ENCODE measurements around the gene CHPF. TPM values are rescaled to one million over a fixed set of nuclear protein-coding genes. Genes with fewer than 3 reads are reported as not detected.

CHPF gene
- total RNA-seq, result 27.1 TPM

DNA sequence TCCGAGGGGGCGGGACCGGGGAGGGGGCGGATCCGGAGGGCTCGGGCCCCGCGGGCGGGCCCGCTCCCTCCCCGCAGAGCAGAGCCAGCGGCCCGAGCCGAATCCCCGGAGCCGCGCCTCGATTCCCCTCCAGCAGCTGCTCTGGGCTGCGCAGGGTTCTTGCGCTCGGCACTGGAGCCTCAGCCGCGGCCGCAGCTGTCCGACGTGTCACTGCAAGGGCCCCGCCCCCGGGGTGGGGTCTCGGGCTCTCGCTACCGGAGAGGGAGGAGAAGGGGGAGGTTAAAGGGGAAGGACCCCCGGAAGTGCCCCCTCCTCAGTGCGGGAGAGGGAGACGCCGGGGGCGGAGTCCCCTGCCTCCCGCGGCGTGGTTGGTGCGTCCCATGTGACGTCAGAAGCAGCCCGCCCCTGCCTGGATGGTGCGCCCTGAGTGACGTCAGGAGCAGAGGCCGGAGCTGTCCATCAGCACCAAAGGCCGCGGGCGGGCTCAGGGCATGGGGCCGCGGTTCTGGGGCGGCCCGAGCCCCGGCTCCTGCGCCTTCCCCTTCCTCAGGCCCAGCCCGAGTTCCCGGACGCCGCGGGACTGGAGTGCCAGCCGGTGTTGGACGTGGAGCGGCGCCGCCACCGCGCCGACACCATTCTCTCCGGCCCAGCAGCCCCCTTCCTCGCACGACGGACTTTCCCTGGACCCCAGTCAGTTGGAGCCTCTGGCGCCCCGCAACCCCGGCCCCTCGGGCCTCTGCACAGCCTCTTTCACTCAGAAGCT is at the start of gene CHPF, which contains the start of gene TMEM198:
Gene CHPF (minus strand): TSS at position 214 of the 763 bp plus-strand sequence. CDS start 271 bp downstream, outside the sequence.
Gene TMEM198 (plus strand): TSS at position 433 of the 763 bp plus-strand sequence. CDS start 700 bp downstream, outside the sequence.
- ATAC-seq, result peak; percentile 92

DNA sequence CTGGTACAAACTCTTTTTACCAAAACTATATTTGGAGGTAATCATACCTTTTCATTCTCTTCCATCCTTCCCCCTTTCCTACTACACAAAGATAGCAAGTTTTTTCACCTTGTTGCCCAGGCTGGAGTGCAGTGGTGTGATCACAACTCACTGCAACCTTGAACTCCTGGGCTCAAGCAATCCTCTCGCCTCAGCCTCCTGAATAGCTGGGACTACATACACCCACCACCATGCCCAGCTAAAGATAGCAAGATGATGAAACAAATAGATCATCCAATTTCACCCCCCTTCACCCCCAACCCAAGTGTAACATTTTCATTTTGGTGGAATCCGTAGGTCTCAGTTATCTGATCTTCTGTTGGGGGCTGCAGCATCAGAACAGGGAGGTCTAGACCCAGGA is 49.5 kb upstream of the CHPF start:
- ATAC-seq, result no peak

DNA sequence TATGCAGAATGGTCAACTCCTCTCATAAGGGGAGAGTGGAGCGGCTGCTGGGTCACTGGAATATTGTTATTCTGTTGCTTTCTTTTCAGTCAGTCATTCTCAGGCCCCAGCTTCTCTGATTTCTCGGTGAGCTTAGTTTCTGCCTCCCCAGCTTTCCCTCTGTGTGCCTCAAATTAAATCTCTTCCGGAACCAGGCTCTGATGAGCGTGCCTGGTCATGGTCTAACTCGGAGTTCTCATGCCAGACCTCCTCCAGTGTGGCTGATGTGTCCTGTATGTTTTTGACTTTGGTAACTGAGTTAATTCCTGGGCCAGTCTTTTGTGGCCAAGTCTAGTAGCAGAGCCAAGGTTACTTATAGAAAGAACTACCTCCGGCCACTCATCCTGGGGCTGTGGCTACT is 49.1 kb upstream of the CHPF start:
- ATAC-seq, result no peak

DNA sequence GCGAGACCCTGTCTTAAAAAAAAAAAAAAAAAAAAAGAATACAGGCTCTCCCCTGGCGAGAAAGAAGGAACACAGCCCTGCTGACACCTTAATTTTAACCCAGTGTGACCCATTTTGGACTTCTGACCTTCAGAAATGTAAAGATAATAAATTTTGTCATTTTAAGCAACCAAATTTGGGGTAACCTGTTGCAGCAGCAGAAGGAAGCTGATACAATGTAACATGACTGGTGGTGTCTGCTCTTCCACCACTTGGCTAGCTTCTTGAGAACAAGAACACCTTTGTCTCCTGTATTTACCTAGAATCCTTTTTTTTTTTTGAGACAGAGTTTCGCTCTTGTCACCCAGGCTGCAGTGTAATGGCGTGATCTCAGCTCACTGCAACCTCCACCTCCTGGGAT is 47.5 kb upstream of the CHPF start:
- ATAC-seq, result no peak

DNA sequence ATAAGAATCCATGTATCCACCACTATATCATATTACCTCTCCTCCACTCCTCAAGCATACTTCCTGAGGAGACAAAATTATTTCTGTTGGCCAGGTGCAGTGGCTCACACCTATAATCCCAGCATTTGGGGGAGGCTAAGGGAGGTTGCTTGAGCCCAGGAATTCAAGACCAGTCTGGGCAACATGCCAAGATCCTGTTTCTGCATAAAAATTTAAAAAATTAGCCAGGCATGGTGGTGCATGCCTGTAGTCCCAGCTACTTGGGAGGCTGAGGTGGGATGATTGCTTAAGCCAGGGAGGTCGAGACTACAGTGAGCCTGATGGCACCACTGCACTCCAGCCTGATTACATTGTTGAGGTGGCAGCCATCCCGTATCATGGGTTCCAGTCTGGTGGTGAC is 37.7 kb upstream of the CHPF start:
- ATAC-seq, result no peak

DNA sequence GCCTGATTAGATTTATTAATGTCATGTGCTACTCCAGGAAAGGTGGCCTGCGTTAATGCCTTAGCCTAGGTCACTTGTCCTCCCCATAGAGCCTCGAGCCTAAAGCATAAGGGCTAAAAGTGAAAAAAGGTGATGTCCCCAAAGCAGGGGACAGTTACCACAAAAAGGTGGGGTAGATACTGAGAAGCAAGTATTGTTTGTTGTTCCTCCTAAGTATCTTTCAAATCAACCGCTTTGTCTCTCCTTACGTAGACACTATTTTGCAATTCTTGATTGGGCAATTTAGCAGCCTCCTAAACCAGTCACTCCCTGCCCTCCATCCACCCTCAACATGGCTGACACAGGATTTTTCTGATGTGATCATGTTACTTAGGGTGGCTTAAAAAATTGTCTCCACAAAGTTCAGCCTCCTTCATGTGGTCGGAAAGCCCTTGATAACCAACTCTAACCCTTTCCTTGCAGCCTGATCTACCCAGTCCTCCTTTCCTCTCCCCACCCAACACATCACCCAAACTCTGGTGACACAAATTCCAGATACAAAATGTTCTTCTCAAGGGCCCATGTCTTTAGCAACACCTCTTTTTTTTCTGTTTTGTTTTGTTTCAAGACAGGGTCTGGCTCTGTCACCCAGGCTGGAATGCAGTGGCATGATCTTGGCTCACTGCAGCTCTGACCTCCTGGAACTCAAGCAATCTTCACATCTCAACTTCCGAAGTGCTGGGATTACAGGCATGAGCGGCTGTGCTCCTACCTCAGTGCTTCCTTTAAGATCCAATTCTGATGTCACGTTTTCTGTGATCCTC is 35.4 kb upstream of the CHPF start:
- ATAC-seq, result no peak

DNA sequence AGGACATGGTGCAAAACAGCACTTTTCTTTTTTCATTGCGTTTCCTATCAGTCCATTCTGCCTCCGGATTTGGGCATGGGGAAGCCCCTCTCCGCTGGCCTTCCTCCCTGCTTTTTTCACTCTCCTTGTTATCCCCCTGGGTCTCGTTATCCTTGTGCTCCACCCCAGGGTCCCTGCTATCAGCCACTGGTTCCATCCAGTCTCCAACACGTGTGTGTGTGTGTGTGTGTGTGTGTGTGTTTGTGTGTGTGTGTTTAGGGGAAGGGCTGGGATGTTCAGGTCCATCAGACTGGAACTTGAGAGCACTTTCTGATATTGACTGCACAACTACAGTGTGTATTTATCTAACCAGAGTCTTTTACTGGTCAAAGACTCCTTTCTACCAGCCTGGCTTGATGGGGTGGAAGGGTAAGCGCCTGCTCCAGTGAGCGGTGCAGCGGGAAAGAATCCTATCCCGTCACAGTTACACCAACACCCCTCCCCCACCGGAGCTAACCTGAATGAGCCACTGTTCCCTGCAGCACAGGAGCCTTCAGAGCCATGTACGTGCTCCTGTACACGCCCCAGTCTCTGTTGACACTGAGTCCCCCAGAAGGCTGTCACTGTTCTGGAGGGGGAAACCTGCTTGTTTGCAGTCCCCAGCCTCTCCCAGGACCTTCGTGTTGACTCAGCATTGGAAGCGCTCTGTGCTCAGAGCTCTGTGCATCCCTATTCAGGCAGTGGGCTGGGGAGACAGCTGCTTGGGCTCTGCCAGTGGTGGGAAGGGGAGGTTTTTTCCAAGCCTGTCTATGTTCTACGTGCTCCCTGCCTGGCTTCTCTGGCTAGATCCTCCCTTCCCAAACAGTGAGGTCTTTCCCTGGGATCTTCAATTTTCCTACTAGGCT is 33.1 kb upstream of the CHPF start:
- ATAC-seq, result no peak

GRCh38 chr2:219575566-219576504 is 32.2 kb upstream of the CHPF start:
- no peak for ATAC-seq

GRCh38 chr2:219574484-219575311 is 31.1 kb upstream of the CHPF start:
- ATAC-seq, result no peak

DNA sequence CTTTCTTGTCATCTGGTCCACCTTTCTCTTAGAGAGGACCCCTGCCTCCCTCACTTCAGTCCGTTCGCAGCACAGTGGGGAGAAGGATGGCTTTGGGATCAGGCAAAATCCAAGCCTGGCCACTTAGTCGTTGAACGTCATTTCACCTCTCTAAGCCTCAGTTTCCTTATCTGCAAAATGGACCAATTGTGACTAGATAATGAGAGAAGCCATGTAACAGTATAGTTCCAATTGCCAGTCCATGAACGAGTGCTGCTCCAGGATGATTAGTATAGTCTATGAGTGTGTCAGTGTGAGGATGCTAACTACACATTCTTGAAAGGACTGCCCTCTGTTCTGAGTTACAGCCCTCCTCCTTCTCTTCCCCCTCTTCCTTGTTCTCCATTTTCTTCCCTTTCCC is 29.6 kb upstream of the CHPF start:
- no peak for ATAC-seq

DNA sequence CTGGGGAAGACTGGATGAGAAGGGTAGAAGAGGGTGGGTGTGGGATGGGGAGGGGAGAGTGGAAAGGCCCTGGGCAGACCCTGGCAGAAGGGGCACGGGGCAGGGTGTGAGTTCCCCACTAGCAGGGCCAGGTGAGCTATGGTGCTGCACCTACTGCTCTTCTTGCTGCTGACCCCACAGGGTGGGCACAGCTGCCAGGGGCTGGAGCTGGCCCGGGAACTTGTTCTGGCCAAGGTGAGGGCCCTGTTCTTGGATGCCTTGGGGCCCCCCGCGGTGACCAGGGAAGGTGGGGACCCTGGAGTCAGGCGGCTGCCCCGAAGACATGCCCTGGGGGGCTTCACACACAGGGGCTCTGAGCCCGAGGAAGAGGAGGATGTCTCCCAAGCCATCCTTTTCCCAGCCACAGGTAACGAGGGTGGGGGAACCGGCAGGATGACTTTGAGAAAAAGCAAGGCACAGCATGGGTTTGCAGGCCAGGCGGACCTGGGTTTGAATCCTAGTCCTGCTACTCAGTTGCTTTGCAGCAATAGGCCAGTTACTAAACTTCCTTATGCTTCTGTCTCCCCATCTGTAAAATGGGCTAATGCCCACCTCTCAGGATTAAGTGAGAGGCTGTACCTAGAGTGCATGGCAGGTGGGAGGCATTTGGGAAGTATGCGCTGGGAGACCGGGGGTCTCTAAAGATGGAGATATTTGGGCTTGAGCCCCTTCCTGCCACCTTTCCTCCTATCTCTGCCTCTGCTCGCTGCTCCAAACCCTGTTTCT is 28.8 kb upstream of the CHPF start, which contains the start of gene INHA:
Gene INHA (plus strand): TSS at position 74 of the 765 bp plus-strand sequence. CDS start 65 bp downstream, at position 139.
- no peak for ATAC-seq

DNA sequence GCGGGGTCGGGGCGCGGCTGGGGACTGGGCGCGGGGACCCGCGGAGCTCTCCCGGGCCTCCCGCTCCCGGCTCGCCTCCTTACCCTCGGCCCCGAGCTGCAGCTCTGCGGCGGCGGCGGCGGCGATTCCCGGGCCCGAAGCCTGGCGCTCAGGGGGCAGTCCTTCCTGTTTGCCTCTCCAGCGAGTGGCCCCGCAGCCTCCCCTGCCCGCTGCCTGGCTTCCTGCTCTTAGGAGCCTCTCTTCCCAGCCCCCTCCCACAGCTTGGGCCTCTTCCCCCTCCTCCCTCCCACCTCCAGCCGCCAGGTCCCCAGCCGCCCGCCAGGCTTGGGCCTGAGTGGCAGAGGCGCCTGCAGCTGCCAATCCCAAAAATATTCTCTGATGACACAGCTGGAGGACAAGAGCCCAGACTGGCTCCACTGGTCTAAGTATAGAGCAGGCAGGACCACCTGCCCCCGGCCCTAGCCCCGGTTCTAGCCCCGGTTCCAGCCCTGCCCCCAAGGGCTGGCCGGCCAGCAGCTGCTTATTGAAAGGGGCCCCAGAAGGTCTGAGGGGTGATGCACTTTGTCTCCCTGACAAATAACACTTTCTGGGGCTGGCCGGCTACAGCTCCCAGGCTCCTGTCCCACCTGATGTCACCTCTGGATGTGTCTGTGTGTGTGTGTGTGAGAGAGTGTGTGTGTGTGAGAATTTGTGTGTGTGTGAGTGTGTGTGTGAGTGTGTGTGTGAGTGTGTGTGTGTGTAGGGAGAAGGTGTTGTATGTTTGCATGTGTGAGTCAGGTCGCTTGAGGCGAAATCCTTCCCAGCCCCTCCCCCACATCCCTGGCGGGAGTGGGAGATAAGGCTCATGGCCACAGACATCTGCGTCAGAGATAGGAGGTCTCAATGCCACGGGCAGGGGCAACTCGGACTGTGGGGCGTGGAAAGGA is 28.0 kb upstream of the CHPF start, which contains the start of gene OBSL1:
Gene OBSL1 (minus strand): TSS at position 229 of the 926 bp plus-strand sequence. CDS start 307 bp downstream, outside the sequence.
- peak; percentile 51 for ATAC-seq

GRCh38 chr2:219570924-219571310 is 27.3 kb upstream of the CHPF start:
- ATAC-seq, result no peak

- ATAC-seq, result peak; percentile 45
These were observed 26.8 kb upstream of the CHPF start for GRCh38 chr2:219570194-219570923.

DNA sequence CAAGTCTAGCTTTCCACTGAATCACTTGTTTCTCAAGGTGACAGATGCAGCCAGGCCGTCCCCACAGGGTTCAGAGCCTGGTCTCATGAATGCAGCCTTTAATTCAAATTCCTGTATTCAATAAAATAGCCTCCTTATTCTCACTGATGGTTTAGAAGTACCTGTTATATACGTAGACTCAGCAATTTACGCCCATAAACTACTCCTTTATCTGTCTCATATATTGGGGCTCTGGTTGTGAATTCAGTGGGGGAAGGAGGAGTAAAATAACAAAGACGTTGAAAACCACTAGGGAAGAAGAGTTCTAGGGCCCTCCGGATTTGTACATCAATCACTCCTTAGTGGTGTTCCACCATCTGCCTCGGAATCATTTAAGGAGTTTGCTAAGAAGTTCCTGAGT is 26.0 kb upstream of the CHPF start:
- no peak for ATAC-seq

- ATAC-seq, result no peak
These were observed 25.4 kb upstream of the CHPF start for GRCh38 chr2:219569041-219569440.

- ATAC-seq, result no peak
These were observed 24.3 kb upstream of the CHPF start for GRCh38 chr2:219567791-219568361.
